Activated CD8-positive, alpha-beta memory T cell treated with anti-CD3 and anti-CD28 coated beads, Interleukin-2, amount 50 U/mL, for 1 hour (primary cell): ENCODE data around the gene ITGA1.
"Not testable (repeated sequence)": the region's sequence is repeated elsewhere in the genome, so short reads cannot be mapped to it uniquely, and the experiment has no call there.

ENCODE experiments used
- DNase-seq: peaks from one replicate; pipeline ENCODE4 v3.0.0-alpha.2; 2020; ENCODE audit errors: extremely low read depth

Gene ITGA1

GRCh38 chr5:52800394-52801213, 12.9 kb downstream of the ITGA1 start:
- DNase-seq = no peak

- DNase-seq = no peak
Observed at GRCh38 chr5:52801329-52801728, 13.6 kb downstream of the ITGA1 start.

- DNase-seq = no peak
Observed at GRCh38 chr5:52802272-52802973, 14.7 kb downstream of the ITGA1 start.

GRCh38 chr5:52802974-52803336, 15.2 kb downstream of the ITGA1 start:
- DNase-seq = no peak

- no peak for DNase-seq
Observed at GRCh38 chr5:52804387-52804791, 16.7 kb downstream of the ITGA1 start.

GRCh38 chr5:52804981-52805380, 17.3 kb downstream of the ITGA1 start:
- DNase-seq = no peak

- no peak for DNase-seq
Observed at GRCh38 chr5:52805615-52806014, 17.9 kb downstream of the ITGA1 start.

- DNase-seq = no peak
Observed at GRCh38 chr5:52807037-52807436, 19.3 kb downstream of the ITGA1 start.

- no peak for DNase-seq
Observed at GRCh38 chr5:52807723-52808122, 20.0 kb downstream of the ITGA1 start.

- no peak for DNase-seq
Observed at GRCh38 chr5:52808316-52808901, 20.7 kb downstream of the ITGA1 start.

- DNase-seq = no peak
Observed at GRCh38 chr5:52809884-52810283, 22.2 kb downstream of the ITGA1 start.

GRCh38 chr5:52810426-52810825, 22.7 kb downstream of the ITGA1 start:
- no peak for DNase-seq

- no peak for DNase-seq
Observed at GRCh38 chr5:52811067-52811749, 23.5 kb downstream of the ITGA1 start.

- DNase-seq = no peak
Observed at GRCh38 chr5:52814352-52815148, 26.8 kb downstream of the ITGA1 start.

- DNase-seq = no peak
Observed at GRCh38 chr5:52817818-52818217, 30.1 kb downstream of the ITGA1 start.

GRCh38 chr5:52818360-52818759, 30.6 kb downstream of the ITGA1 start:
- DNase-seq = no peak

GRCh38 chr5:52818807-52819206, 31.1 kb downstream of the ITGA1 start:
- DNase-seq = not testable (repeated sequence)

- no peak for DNase-seq
Observed at GRCh38 chr5:52821901-52822300, 34.2 kb downstream of the ITGA1 start.

- DNase-seq = no peak
Observed at GRCh38 chr5:52822437-52822836, 34.7 kb downstream of the ITGA1 start.

- no peak for DNase-seq
Observed at GRCh38 chr5:52824827-52825226, 37.1 kb downstream of the ITGA1 start.

- DNase-seq = no peak
Observed at GRCh38 chr5:52825826-52826225, 38.1 kb downstream of the ITGA1 start.

GRCh38 chr5:52827815-52828214, 40.1 kb downstream of the ITGA1 start:
- DNase-seq = no peak
